Placental epithelial cell (primary cell): ENCODE data around the gene COBL. TPM values are rescaled to one million over a fixed set of nuclear protein-coding genes. Genes with fewer than 3 reads are reported as not detected.

Source experiments
- total RNA-seq: library from RNA; depleted of rRNA; stranded (reverse); fragments of >200 nt; gene quantifications from 2 replicates; pipeline ENCODE4 v1.2.3, GENCODE V29; 2012

Gene COBL
- total RNA-seq, result under 0.01 and 0.11 TPM in 2 replicates

GRCh38 chr7:51316666-51317581, at the start of gene COBL:
Gene COBL (minus strand): TSS chr7:51316809. CDS start chr7:51316633, 176 bp downstream.

